Muscle of arm (tissue), 12 donors: Measurements from ENCODE around the gene IL15. TPM values are rescaled to one million over a fixed set of nuclear protein-coding genes. Genes with fewer than 3 reads are reported as not detected.
A peak's percentile ranks its signal among the peaks of the same experiment; 100 is the strongest.
"Not testable (repeated sequence)": the region's sequence is repeated elsewhere in the genome, so short reads cannot be mapped to it uniquely, and the experiment has no call there.

Experiments
- DNase-seq: peaks from one replicate; pipeline ENCODE4 v3.0.0-alpha.2; 2013
- polyA plus RNA-seq, 12 donors: library from polyadenylated mRNA; unstranded; fragments of 120-200 nt; gene quantifications; one replicate each; pipeline ENCODE4 v1.2.1, GENCODE V29; 2013; ENCODE audit not compliant: insufficient read length in 12 of 12

The IL15 gene
- polyA plus RNA-seq, 12 donors, result 2.9 to 15.2 (median 9.0) TPM; not detected in 1

- no peak for DNase-seq
Measured at GRCh38 chr4:141697116-141697515, 60.7 kb downstream of the IL15 start.

- DNase-seq, result peak; percentile 16
Measured at GRCh38 chr4:141702472-141703182, 66.2 kb downstream of the IL15 start.

GRCh38 chr4:141703497-141703896 lies 67.1 kb downstream of the IL15 start:
- DNase-seq, result no peak

- DNase-seq, result no peak
Measured at GRCh38 chr4:141705048-141705746, 68.8 kb downstream of the IL15 start.

- DNase-seq, result no peak
Measured at GRCh38 chr4:141705747-141706377, 69.5 kb downstream of the IL15 start.

- no peak for DNase-seq
Measured at GRCh38 chr4:141706445-141706844, 70.1 kb downstream of the IL15 start.

- DNase-seq, result no peak
Measured at GRCh38 chr4:141711211-141711610, 74.8 kb downstream of the IL15 start.

- no peak for DNase-seq
Measured at GRCh38 chr4:141713185-141713584, 76.8 kb downstream of the IL15 start.

GRCh38 chr4:141713771-141714445 lies 77.5 kb downstream of the IL15 start:
- no peak for DNase-seq

- DNase-seq, result no peak
Measured at GRCh38 chr4:141719585-141719984, 83.2 kb downstream of the IL15 start.

GRCh38 chr4:141721174-141721573 lies 84.8 kb downstream of the IL15 start:
- no peak for DNase-seq

GRCh38 chr4:141724646-141725045 lies 88.3 kb downstream of the IL15 start:
- DNase-seq, result no peak

- no peak for DNase-seq
Measured at GRCh38 chr4:141727420-141727819, 91.0 kb downstream of the IL15 start.

- DNase-seq, result no peak
Measured at GRCh38 chr4:141730805-141731204, 94.4 kb downstream of the IL15 start.

GRCh38 chr4:141731481-141731880 lies 95.1 kb downstream of the IL15 start:
- no peak for DNase-seq

GRCh38 chr4:141739636-141740035 lies 103.3 kb downstream of the IL15 start:
- no peak for DNase-seq

- no peak for DNase-seq
Measured at GRCh38 chr4:141746026-141746425, 109.6 kb downstream of the IL15 start.

GRCh38 chr4:141751806-141752205 lies 115.4 kb downstream of the IL15 start:
- not testable (repeated sequence) for DNase-seq

GRCh38 chr4:141757287-141757686 lies 120.9 kb downstream of the IL15 start:
- DNase-seq, result no peak

- DNase-seq, result no peak
Measured at GRCh38 chr4:141759796-141760425, 123.5 kb downstream of the IL15 start.

- DNase-seq, result no peak
Measured at GRCh38 chr4:141761926-141762325, 125.5 kb downstream of the IL15 start.

- no peak for DNase-seq
Measured at GRCh38 chr4:141763374-141763773, 127.0 kb downstream of the IL15 start.
